ENCODE results near the gene GPD1.
"Not testable (repeated sequence)": the region's sequence is repeated elsewhere in the genome, so short reads cannot be mapped to it uniquely, and the experiment has no call there.

GPD1 gene

GRCh38 chr12:50074936-50075807 lies 28.6 kb upstream of the GPD1 start:
- DNase-seq = peak; percentile 50

GRCh38 chr12:50075808-50076170 lies 28.0 kb upstream of the GPD1 start:
- no peak for DNase-seq

- DNase-seq = no peak
Observed at GRCh38 chr12:50077099-50077498, 26.7 kb upstream of the GPD1 start.

GRCh38 chr12:50078281-50078680 lies 25.5 kb upstream of the GPD1 start:
- DNase-seq = no peak

- no peak for DNase-seq
Observed at GRCh38 chr12:50079771-50080170, 24.0 kb upstream of the GPD1 start.

GRCh38 chr12:50081096-50081808 lies 22.6 kb upstream of the GPD1 start:
- DNase-seq = no peak

- DNase-seq = no peak
Observed at GRCh38 chr12:50082644-50083043, 21.2 kb upstream of the GPD1 start.

- no peak for DNase-seq
Observed at GRCh38 chr12:50083301-50083700, 20.5 kb upstream of the GPD1 start.

GRCh38 chr12:50084409-50084774 lies 19.4 kb upstream of the GPD1 start:
- DNase-seq = not testable (repeated sequence)

GRCh38 chr12:50084775-50085614 lies 18.8 kb upstream of the GPD1 start, which contains the start of gene SMARCD1:
Gene SMARCD1 (plus strand): TSS chr12:50085342. CDS start chr12:50085370, 28 bp downstream.
- peak; percentile 94 for DNase-seq

GRCh38 chr12:50085615-50086072 lies 18.2 kb upstream of the GPD1 start:
- DNase-seq = no peak

- no peak for DNase-seq
Observed at GRCh38 chr12:50086148-50086547, 17.7 kb upstream of the GPD1 start.

- DNase-seq = no peak
Observed at GRCh38 chr12:50087151-50087550, 16.7 kb upstream of the GPD1 start.

GRCh38 chr12:50087995-50088394 lies 15.8 kb upstream of the GPD1 start:
- no peak for DNase-seq

GRCh38 chr12:50088577-50089335 lies 15.1 kb upstream of the GPD1 start:
- peak; percentile 27 for DNase-seq

- no peak for DNase-seq
Observed at GRCh38 chr12:50089730-50090129, 14.1 kb upstream of the GPD1 start.

GRCh38 chr12:50090391-50090790 lies 13.4 kb upstream of the GPD1 start:
- no peak for DNase-seq

- no peak for DNase-seq
Observed at GRCh38 chr12:50097952-50098351, 5.9 kb upstream of the GPD1 start.

- no peak for DNase-seq
Observed at GRCh38 chr12:50099302-50100008, 4.4 kb upstream of the GPD1 start.

GRCh38 chr12:50100561-50100960 lies 3.2 kb upstream of the GPD1 start:
- DNase-seq = no peak

GRCh38 chr12:50101663-50102062 lies 2.1 kb upstream of the GPD1 start:
- DNase-seq = no peak

- no peak for DNase-seq
Observed at GRCh38 chr12:50102131-50102531, 1.7 kb upstream of the GPD1 start.

Measured in DMS79 (cell line).